ENCODE results near the gene SIM1.

The SIM1 gene

GRCh38 chr6:100470422-100471120 lies 5.8 kb upstream of the SIM1 start:
- TF ChIP-seq CREB1 (IDR thresholded peaks at IDR 0.05; ENCODE audit: low read depth) (no peak), USF1 (IDR thresholded peaks at IDR 0.05) (no peak), TEAD4 (IDR thresholded peaks at IDR 0.05) (no peak), MAX (IDR thresholded peaks at IDR 0.05) (no peak), CEBPB (IDR thresholded peaks at IDR 0.05) (no peak), ZBTB7A (IDR thresholded peaks at IDR 0.05; ENCODE audit: low read depth) (no peak), EP300 (IDR thresholded peaks at IDR 0.05; ENCODE audit: borderline replicate concordance) (no peak), TCF12 (IDR thresholded peaks at IDR 0.05; ENCODE audit: low read depth) (no peak), YY1 (IDR thresholded peaks at IDR 0.05; ENCODE audit: low read depth) (no peak), EGR1 (IDR thresholded peaks at IDR 0.05) (no peak), FOXM1 (IDR thresholded peaks at IDR 0.05; ENCODE audit: borderline replicate concordance, low read depth) (no peak), REST (IDR thresholded peaks at IDR 0.05; ENCODE audit: low read depth) (no peak), TAF1 (IDR thresholded peaks at IDR 0.05; ENCODE audit: low read depth) (no peak), RAD21 (IDR thresholded peaks at IDR 0.05; ENCODE audit: low read depth) (no peak), NFIC (IDR thresholded peaks at IDR 0.05) (no peak)

- TF ChIP-seq YY1 (IDR thresholded peaks at IDR 0.05; ENCODE audit: low read depth) (no peak), RAD21 (IDR thresholded peaks at IDR 0.05; ENCODE audit: low read depth) (no peak), REST (IDR thresholded peaks at IDR 0.05; ENCODE audit: low read depth) (no peak), TCF12 (IDR thresholded peaks at IDR 0.05; ENCODE audit: low read depth) (no peak), CREB1 (IDR thresholded peaks at IDR 0.05; ENCODE audit: low read depth) (no peak), CEBPB (IDR thresholded peaks at IDR 0.05) (no peak), EGR1 (IDR thresholded peaks at IDR 0.05) (no peak), NFIC (IDR thresholded peaks at IDR 0.05) (no peak), TEAD4 (IDR thresholded peaks at IDR 0.05) (no peak), FOXM1 (IDR thresholded peaks at IDR 0.05; ENCODE audit: borderline replicate concordance, low read depth) (no peak), MAX (IDR thresholded peaks at IDR 0.05) (no peak), EP300 (IDR thresholded peaks at IDR 0.05; ENCODE audit: borderline replicate concordance) (no peak), ZBTB7A (IDR thresholded peaks at IDR 0.05; ENCODE audit: low read depth) (no peak)
Measured at GRCh38 chr6:100469101-100469859, 4.6 kb upstream of the SIM1 start.

GRCh38 chr6:100468016-100468622 lies 3.4 kb upstream of the SIM1 start:
- TF ChIP-seq EGR1 (IDR thresholded peaks at IDR 0.05) (no peak), TCF12 (IDR thresholded peaks at IDR 0.05; ENCODE audit: low read depth) (no peak), FOXM1 (IDR thresholded peaks at IDR 0.05; ENCODE audit: borderline replicate concordance, low read depth) (no peak), NFIC (IDR thresholded peaks at IDR 0.05) (no peak), EP300 (IDR thresholded peaks at IDR 0.05; ENCODE audit: borderline replicate concordance) (no peak), REST (IDR thresholded peaks at IDR 0.05; ENCODE audit: low read depth) (no peak), CEBPB (IDR thresholded peaks at IDR 0.05) (no peak), CREB1 (IDR thresholded peaks at IDR 0.05; ENCODE audit: low read depth) (no peak), USF1 (IDR thresholded peaks at IDR 0.05) (no peak), ZBTB7A (IDR thresholded peaks at IDR 0.05; ENCODE audit: low read depth) (no peak), TEAD4 (IDR thresholded peaks at IDR 0.05) (no peak), YY1 (IDR thresholded peaks at IDR 0.05; ENCODE audit: low read depth) (no peak), TAF1 (IDR thresholded peaks at IDR 0.05; ENCODE audit: low read depth) (no peak), RAD21 (IDR thresholded peaks at IDR 0.05; ENCODE audit: low read depth) (no peak), MAX (IDR thresholded peaks at IDR 0.05) (no peak)
